SK-N-SH treated with all-trans-retinoic acid at 6 μM for 48 hours (cell line): ENCODE data around the gene SEC24D.

Experiments
- ATAC-seq: fragments of 200-7000 bp; cut with Tn5 transposase; 3 replicates; pipeline ENCODE4 v1.9.1; 2020; ENCODE audit warnings: mild to moderate bottlenecking, moderate library complexity
- ARNTL ChIP-seq: fragments of 450-650 bp; formaldehyde crosslinking; IDR thresholded peaks from 2 replicates; pipeline ENCODE4 v1.5.0; 2020; ENCODE audit warnings: low read depth, mild to moderate bottlenecking, moderate library complexity, borderline replicate concordance
- BACH2 ChIP-seq: fragments of 250-450 bp; sonication (Bioruptor Pico); IDR thresholded peaks from 2 replicates; pipeline ENCODE4 v1.9.0; 2021; ENCODE audit warnings: mild to moderate bottlenecking, borderline replicate concordance
- CSDC2 ChIP-seq: fragments of 250-450 bp; sonication (Bioruptor Pico); IDR thresholded peaks from 2 replicates; pipeline ENCODE4 v1.5.0; 2020; ENCODE audit warnings: mild to moderate bottlenecking, moderate library complexity
- ESRRG ChIP-seq: fragments of 250-450 bp; sonication (Bioruptor Pico); IDR thresholded peaks from 2 replicates; pipeline ENCODE4 v1.6.1; 2021; ENCODE audit warnings: mild to moderate bottlenecking
- ISL1 ChIP-seq: fragments of 250-450 bp; sonication (Bioruptor Pico); IDR thresholded peaks from 2 replicates; pipeline ENCODE4 v2.1.2; 2022; ENCODE audit warnings: mild to moderate bottlenecking, moderate library complexity
- OSR1 ChIP-seq: fragments of 250-450 bp; sonication (Bioruptor Pico); IDR thresholded peaks from 2 replicates; pipeline ENCODE4 v1.8.0; 2022; ENCODE audit warnings: moderate library complexity, mild to moderate bottlenecking, inconsistent platforms
- POU6F1 ChIP-seq: fragments of 250-450 bp; sonication (Bioruptor Pico); IDR thresholded peaks from 2 replicates; pipeline ENCODE4 v1.8.0; 2021; ENCODE audit warnings: low read depth, mild to moderate bottlenecking, moderate library complexity, borderline replicate concordance
- PPARA ChIP-seq: fragments of 250-450 bp; sonication (Bioruptor Pico); IDR thresholded peaks from 2 replicates; pipeline ENCODE4 v1.5.0; 2020; ENCODE audit warnings: mild to moderate bottlenecking, borderline replicate concordance
- RARB ChIP-seq: fragments of 250-450 bp; sonication (Bioruptor Pico); IDR thresholded peaks from 2 replicates; pipeline ENCODE4 v1.8.0; 2021; ENCODE audit warnings: mild to moderate bottlenecking, moderate library complexity
- SNAI2 ChIP-seq: fragments of 250-450 bp; sonication (Bioruptor Pico); IDR thresholded peaks from 2 replicates; pipeline ENCODE4 v1.5.0; 2020; ENCODE audit warnings: mild to moderate bottlenecking, moderate library complexity
- TCF4 ChIP-seq: fragments of 250-450 bp; sonication (Bioruptor Pico); IDR thresholded peaks from 2 replicates; pipeline ENCODE4 v1.8.0; 2021; ENCODE audit warnings: mild to moderate bottlenecking, moderate library complexity, borderline replicate concordance
- ZC3H10 ChIP-seq: fragments of 250-450 bp; sonication (Bioruptor Pico); IDR thresholded peaks from 2 replicates; pipeline ENCODE4 v1.5.1; 2021; ENCODE audit warnings: mild to moderate bottlenecking, moderate library complexity
- ZFP3 ChIP-seq: fragments of 250-450 bp; sonication (Bioruptor Pico); IDR thresholded peaks from 2 replicates; pipeline ENCODE4 v1.5.0; 2020; ENCODE audit warnings: mild to moderate bottlenecking, moderate library complexity
- ZFP30 ChIP-seq: fragments of 450-650 bp; formaldehyde crosslinking; IDR thresholded peaks from 2 replicates; pipeline ENCODE4 v1.5.0; 2022; ENCODE audit warnings: mild to moderate bottlenecking, moderate library complexity
- ZNF70 ChIP-seq: fragments of 450-650 bp; formaldehyde crosslinking; IDR thresholded peaks from 2 replicates; pipeline ENCODE4 v1.5.0; 2020; ENCODE audit warnings: mild to moderate bottlenecking, moderate library complexity
- ZNF8 ChIP-seq: fragments of 450-650 bp; formaldehyde crosslinking; IDR thresholded peaks from 2 replicates; pipeline ENCODE4 v1.5.0; 2020; ENCODE audit warnings: mild to moderate bottlenecking, moderate library complexity
- TF ChIP-seq, protein P1 (sequence below): fragments of 250-450 bp; sonication (Bioruptor Pico); IDR thresholded peaks from 2 replicates; pipeline ENCODE4 v1.8.0; 2020; ENCODE audit warnings: mild to moderate bottlenecking, moderate library complexity, borderline replicate concordance
- TF ChIP-seq, protein P2 (sequence below): fragments of 250-450 bp; sonication (Bioruptor Pico); IDR thresholded peaks from 2 replicates; pipeline ENCODE4 v1.5.1; 2020; ENCODE audit warnings: low read depth, mild to moderate bottlenecking, moderate library complexity

SEC24D gene

GRCh38 chr4:118872181-118872580, 36.3 kb upstream of the SEC24D start (continued):
- no peak for TF ChIP-seq ZNF8 (CRISPR knock-in tag)
- TF ChIP-seq CSDC2 (CRISPR knock-in tag), result no peak

GRCh38 chr4:118869808-118870342, 33.9 kb upstream of the SEC24D start:
- TF ChIP-seq CSDC2 (CRISPR knock-in tag) (no peak), ZC3H10 (CRISPR knock-in tag) (no peak), BACH2 (CRISPR knock-in tag) (no peak), ZFP30 (CRISPR knock-in tag) (no peak), ESRRG (CRISPR knock-in tag) (no peak), ZFP3 (CRISPR knock-in tag) (no peak)
- ATAC-seq, result peak; percentile 59

DNA sequence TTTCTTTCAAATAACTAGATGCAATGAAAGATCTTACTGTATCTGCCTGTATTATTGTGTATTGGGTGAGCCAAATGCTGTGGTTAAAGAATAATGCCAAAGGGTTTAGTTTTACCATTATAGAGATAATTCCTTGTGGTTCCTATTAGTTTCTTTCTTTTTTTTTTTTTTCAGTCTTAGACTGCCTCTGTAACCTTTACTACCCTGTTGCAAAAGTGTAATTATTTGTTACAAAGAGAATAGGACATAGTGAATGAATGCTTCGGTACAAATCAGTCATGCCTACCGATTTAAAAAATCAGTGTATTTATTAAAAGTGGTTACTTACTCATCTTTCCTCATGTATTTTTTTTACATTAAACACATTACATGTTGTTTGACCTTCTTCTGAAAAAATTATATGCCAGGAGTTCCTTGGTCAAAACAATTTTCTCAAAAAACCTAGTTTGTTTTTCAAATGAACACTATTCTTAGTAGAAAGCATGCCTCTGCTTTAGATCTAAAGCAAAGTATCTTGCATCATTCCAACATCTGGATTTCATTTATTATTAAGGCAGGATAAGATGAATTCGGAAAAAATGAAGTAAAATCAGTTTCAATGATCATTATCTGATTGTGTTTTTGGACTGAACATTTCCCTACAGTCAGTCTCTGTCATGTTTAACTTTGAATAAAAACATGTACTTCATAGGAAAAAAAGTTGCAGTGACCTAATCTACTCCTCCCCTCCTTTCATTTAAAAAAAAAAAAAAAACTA, 31.6 kb upstream of the SEC24D start:
- TF ChIP-seq TCF4 (CRISPR knock-in tag), result peak; percentile 74
- TF ChIP-seq ZFP30 (CRISPR knock-in tag), result no peak
- TF ChIP-seq, all 23 proteins: peak for 1
- ATAC-seq, result peak; percentile 56

DNA sequence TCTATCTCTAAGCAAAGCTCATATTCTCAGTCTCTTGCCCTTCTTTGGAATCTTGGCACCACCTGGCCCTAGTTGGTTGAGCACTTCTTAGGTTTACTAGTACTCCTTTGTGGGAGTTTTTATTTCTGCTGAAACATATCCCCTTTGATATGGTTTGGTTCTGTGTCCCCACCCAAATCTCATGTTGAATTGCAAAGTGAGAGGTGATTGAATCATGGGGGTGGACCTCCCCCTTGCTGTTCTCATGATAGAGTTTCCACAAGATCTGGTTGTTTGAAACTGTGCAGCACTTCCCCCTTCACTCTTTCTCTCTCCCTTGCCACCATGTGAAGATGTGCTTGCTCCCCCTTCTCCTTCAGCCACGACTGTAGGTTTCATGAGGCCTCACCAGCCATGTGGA, 30.5 kb upstream of the SEC24D start:
- ATAC-seq, result no peak
- TF ChIP-seq POU6F1, result no peak
- TF ChIP-seq ZFP3 (CRISPR knock-in tag), result no peak
- TF ChIP-seq RARB (CRISPR knock-in tag), result no peak
- no peak for TF ChIP-seq PPARA (CRISPR knock-in tag)
- TF ChIP-seq BACH2 (CRISPR knock-in tag), result no peak
- no peak for TF ChIP-seq ISL1 (CRISPR knock-in tag)
- no peak for TF ChIP-seq OSR1 (CRISPR knock-in tag)
- TF ChIP-seq ARNTL (CRISPR knock-in tag), result no peak
- TF ChIP-seq ZNF70 (CRISPR knock-in tag), result no peak
- TF ChIP-seq, protein P1, sequence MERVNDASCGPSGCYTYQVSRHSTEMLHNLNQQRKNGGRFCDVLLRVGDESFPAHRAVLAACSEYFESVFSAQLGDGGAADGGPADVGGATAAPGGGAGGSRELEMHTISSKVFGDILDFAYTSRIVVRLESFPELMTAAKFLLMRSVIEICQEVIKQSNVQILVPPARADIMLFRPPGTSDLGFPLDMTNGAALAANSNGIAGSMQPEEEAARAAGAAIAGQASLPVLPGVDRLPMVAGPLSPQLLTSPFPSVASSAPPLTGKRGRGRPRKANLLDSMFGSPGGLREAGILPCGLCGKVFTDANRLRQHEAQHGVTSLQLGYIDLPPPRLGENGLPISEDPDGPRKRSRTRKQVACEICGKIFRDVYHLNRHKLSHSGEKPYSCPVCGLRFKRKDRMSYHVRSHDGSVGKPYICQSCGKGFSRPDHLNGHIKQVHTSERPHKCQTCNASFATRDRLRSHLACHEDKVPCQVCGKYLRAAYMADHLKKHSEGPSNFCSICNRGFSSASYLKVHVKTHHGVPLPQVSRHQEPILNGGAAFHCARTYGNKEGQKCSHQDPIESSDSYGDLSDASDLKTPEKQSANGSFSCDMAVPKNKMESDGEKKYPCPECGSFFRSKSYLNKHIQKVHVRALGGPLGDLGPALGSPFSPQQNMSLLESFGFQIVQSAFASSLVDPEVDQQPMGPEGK (CRISPR knock-in tag), result no peak

- ATAC-seq, result peak; percentile 93
- no peak for TF ChIP-seq ESRRG (CRISPR knock-in tag)
- TF ChIP-seq, protein P2, sequence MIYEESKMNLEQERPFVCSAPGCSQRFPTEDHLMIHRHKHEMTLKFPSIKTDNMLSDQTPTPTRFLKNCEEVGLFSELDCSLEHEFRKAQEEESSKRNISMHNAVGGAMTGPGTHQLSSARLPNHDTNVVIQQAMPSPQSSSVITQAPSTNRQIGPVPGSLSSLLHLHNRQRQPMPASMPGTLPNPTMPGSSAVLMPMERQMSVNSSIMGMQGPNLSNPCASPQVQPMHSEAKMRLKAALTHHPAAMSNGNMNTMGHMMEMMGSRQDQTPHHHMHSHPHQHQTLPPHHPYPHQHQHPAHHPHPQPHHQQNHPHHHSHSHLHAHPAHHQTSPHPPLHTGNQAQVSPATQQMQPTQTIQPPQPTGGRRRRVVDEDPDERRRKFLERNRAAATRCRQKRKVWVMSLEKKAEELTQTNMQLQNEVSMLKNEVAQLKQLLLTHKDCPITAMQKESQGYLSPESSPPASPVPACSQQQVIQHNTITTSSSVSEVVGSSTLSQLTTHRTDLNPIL (CRISPR knock-in tag), result no peak
- TF ChIP-seq ZNF8 (CRISPR knock-in tag), result no peak
- 0 out of 2 replicates have a peak, but pooled peaks have one; percentile 32 for TF ChIP-seq ZFP3 (CRISPR knock-in tag)
- TF ChIP-seq TCF4 (CRISPR knock-in tag), result no peak
- TF ChIP-seq ISL1 (CRISPR knock-in tag), result no peak
- TF ChIP-seq PPARA (CRISPR knock-in tag), result no peak
Observed at GRCh38 chr4:118865091-118865708, 29.3 kb upstream of the SEC24D start.

GRCh38 chr4:118858779-118859178, 22.9 kb upstream of the SEC24D start:
- ATAC-seq, result no peak

More at GRCh38 chr4:118858779-118859178, 22.9 kb upstream of the SEC24D start:
- TF ChIP-seq SNAI2 (no peak), OSR1 (CRISPR knock-in tag) (no peak), TCF4 (CRISPR knock-in tag) (no peak), ZC3H10 (CRISPR knock-in tag) (no peak), PPARA (CRISPR knock-in tag) (no peak), POU6F1 (no peak)
- TF ChIP-seq, protein P2 (CRISPR knock-in tag), result no peak
